K562 (cell line): ENCODE data around the gene SLC35E3. TPM values are rescaled to one million over a fixed set of nuclear protein-coding genes. Genes with fewer than 3 reads are reported as not detected.

Source experiments
- ARID2 ChIP-seq: fragments of 450-650 bp; IDR thresholded peaks from 2 replicates; pipeline ENCODE4 v1.6.1; 2017; ENCODE audit warnings: antibody characterized with exemption, mild to moderate bottlenecking
- BMI1 ChIP-seq: fragments of 150-350 bp; IDR thresholded peaks from 2 replicates; pipeline ENCODE4 v1.6.1; 2014; ENCODE audit warnings: low read length
- BRD4 ChIP-seq: fragments of 200-600 bp; sonication (generic); IDR thresholded peaks from 2 replicates; pipeline ENCODE4 v1.6.1; 2017; ENCODE audit warnings: inconsistent platforms
- BRF1 ChIP-seq: IDR thresholded peaks from 3 replicates; pipeline ENCODE4 v1.6.1; 2011; ENCODE audit warnings: borderline replicate concordance, mild to moderate bottlenecking; ENCODE audit not compliant: insufficient read length; ENCODE audit errors: extremely low read depth
- CBX8 ChIP-seq: fragments of 200-600 bp; sonication (generic); IDR thresholded peaks from 2 replicates; pipeline ENCODE4 v1.6.1; 2012; ENCODE audit warnings: borderline replicate concordance, mixed run types, low read depth, mild to moderate bottlenecking, moderate library complexity, mixed read lengths, low read length, control low read depth, inconsistent platforms; ENCODE audit not compliant: poor library complexity, severe bottlenecking; ENCODE audit errors: extremely low read depth
- CXXC5 ChIP-seq: fragments of 250-450 bp; sonication (Bioruptor Pico); IDR thresholded peaks from 2 replicates; pipeline ENCODE4 v1.8.0; 2022; ENCODE audit warnings: inconsistent platforms, mild to moderate bottlenecking, moderate library complexity
- DACH1 ChIP-seq: fragments of 450-650 bp; IDR thresholded peaks from 2 replicates; pipeline ENCODE4 v1.6.1; 2018; ENCODE audit not compliant: partially characterized antibody
- EHMT2 ChIP-seq: fragments of 450-650 bp; IDR thresholded peaks from 2 replicates; pipeline ENCODE4 v1.6.1; 2018; ENCODE audit warnings: antibody characterized with exemption
- FIP1L1 ChIP-seq: fragments of 200-400 bp; formaldehyde crosslinking; IDR thresholded peaks from 2 replicates; pipeline ENCODE4 v1.6.1; 2018; ENCODE audit warnings: mild to moderate bottlenecking, low read depth, low read length; ENCODE audit not compliant: poor library complexity, severe bottlenecking
- HLTF ChIP-seq: fragments of 450-650 bp; IDR thresholded peaks from 2 replicates; pipeline ENCODE4 v1.6.1; 2016
- HMGN3 ChIP-seq: IDR thresholded peaks from 2 replicates; pipeline ENCODE4 v1.6.1; 2011; ENCODE audit warnings: borderline replicate concordance, low read depth, mild to moderate bottlenecking, mixed read lengths, low read length; ENCODE audit not compliant: insufficient read length; ENCODE audit errors: extremely low read depth
- IFI16 ChIP-seq: fragments of 250-450 bp; sonication (Bioruptor Pico); IDR thresholded peaks from 2 replicates; pipeline ENCODE4 v2.1.2; 2022; ENCODE audit warnings: mild to moderate bottlenecking, inconsistent platforms
- KDM2B ChIP-seq: fragments of 250-450 bp; sonication (Bioruptor Pico); IDR thresholded peaks from 2 replicates; pipeline ENCODE4 v1.8.0; 2021; ENCODE audit warnings: mild to moderate bottlenecking, moderate library complexity
- KLF16 ChIP-seq: IDR thresholded peaks from 2 replicates; pipeline ENCODE4 v1.6.1; 2016; ENCODE audit warnings: antibody characterized with exemption
- SAFB ChIP-seq: fragments of 200-400 bp; formaldehyde crosslinking; IDR thresholded peaks from 2 replicates; pipeline ENCODE4 v1.6.1; 2017; ENCODE audit warnings: low read depth, low read length, borderline replicate concordance
- SOX6 ChIP-seq: fragments of 450-650 bp; IDR thresholded peaks from 2 replicates; pipeline ENCODE4 v1.6.1; 2014; ENCODE audit warnings: mild to moderate bottlenecking
- SPI1 ChIP-seq: IDR thresholded peaks from 2 replicates; pipeline ENCODE4 v1.6.1; 2011; ENCODE audit warnings: low read depth, low read length, control low read depth, borderline replicate concordance
- SRF ChIP-seq, 2 experiments: fragments of 250-450, 450-650 bp in 1 of 2; sonication (Bioruptor Pico) in 1 of 2; sonication (generic) in 1 of 2; formaldehyde crosslinking; IDR thresholded peaks; 2 replicates each; pipeline versions ENCODE4 v1.5.0 to v1.5.1; 2020 to 2022; ENCODE audit warnings: mild to moderate bottlenecking in 1 of 2, missing genetic modification reagents in 1 of 2
- TAF1 ChIP-seq: IDR thresholded peaks from 2 replicates; pipeline ENCODE4 v1.6.1; 2011; ENCODE audit warnings: mild to moderate bottlenecking, low read length, moderate library complexity; ENCODE audit not compliant: insufficient read depth, control insufficient read depth, severe bottlenecking; ENCODE audit errors: extremely low read depth
- TARDBP ChIP-seq: fragments of 450-650 bp; IDR thresholded peaks from 2 replicates; pipeline ENCODE4 v1.6.1; 2016
- TCF15 ChIP-seq: fragments of 250-450 bp; sonication (Bioruptor Pico); IDR thresholded peaks from 2 replicates; pipeline ENCODE4 v1.8.0; 2022; ENCODE audit warnings: moderate library complexity, mild to moderate bottlenecking, inconsistent platforms
- THAP7 ChIP-seq: fragments of 250-450 bp; sonication (Bioruptor Pico); IDR thresholded peaks from 2 replicates; pipeline ENCODE4 v1.5.0; 2021
- ZBED1 ChIP-seq: IDR thresholded peaks from 2 replicates; pipeline ENCODE4 v1.6.1; 2014
- ZEB2 ChIP-seq: fragments of 450-650 bp; IDR thresholded peaks from 2 replicates; pipeline ENCODE4 v1.6.1; 2016
- ZKSCAN8 ChIP-seq: fragments of 200-800 bp; sonication (Bioruptor generic); IDR thresholded peaks from 2 replicates; pipeline ENCODE4 v1.6.1; 2016; ENCODE audit warnings: missing genetic modification characterization, missing compliant biosample characterization
- ZNF316 ChIP-seq: fragments of 450-650 bp; IDR thresholded peaks from 2 replicates; pipeline ENCODE4 v1.6.1; 2016
- ZSCAN29 ChIP-seq: fragments of 450-650 bp; IDR thresholded peaks from 2 replicates; pipeline ENCODE4 v1.6.1; 2017
- polyA plus RNA-seq, 8 experiments: library from polyadenylated mRNA; depleted of rRNA in 4 of 8; stranded (reverse) in 5 of 8; unstranded in 3 of 8; fragments of >200 nt; fragmentation: Nextera tagmentation in 2 of 8; fragmentation: Illumina TruSeq in 1 of 8; extraction: Ambion mirVana in 2 of 8; extraction: Trizol in 1 of 8; gene quantifications; 2 replicates each; pipeline versions ENCODE4 v1.2.1 to v1.2.3, GENCODE V29; 2011 to 2014; ENCODE audit warnings: inconsistent platforms in 1 of 8, missing spikeins in 1 of 8
- total RNA-seq, 7 experiments: library from RNA; depleted of rRNA in 6 of 7; stranded (reverse); fragments of >200 nt in 6 of 7; fragmentation: Illumina TruSeq in 2 of 7; extraction: Trizol in 2 of 7; gene quantifications; 2 replicates each; pipeline versions ENCODE4 v1.2.1 to v1.2.3, GENCODE V29; 2011 to 2021; ENCODE audit warnings: low replicate concordance in 1 of 7
- TF ChIP-seq, protein P1 (sequence below): sonication (generic); formaldehyde crosslinking; IDR thresholded peaks from 2 replicates; pipeline ENCODE4 v1.8.0; 2022; ENCODE audit warnings: mild to moderate bottlenecking, missing genetic modification reagents
- TF ChIP-seq, protein P2 (sequence below): fragments of 250-450 bp; sonication (Bioruptor Pico); IDR thresholded peaks from 2 replicates; pipeline ENCODE4 v1.8.0; 2022; ENCODE audit warnings: moderate library complexity, mild to moderate bottlenecking, inconsistent platforms

SLC35E3 gene
- total and polyA plus RNA-seq, 9 of the 15 experiments (the other 6 are each of a cell fraction or from before 2014, with no cell fraction given) = 1.2 to 5.9 (median 3.8) TPM

DNA sequence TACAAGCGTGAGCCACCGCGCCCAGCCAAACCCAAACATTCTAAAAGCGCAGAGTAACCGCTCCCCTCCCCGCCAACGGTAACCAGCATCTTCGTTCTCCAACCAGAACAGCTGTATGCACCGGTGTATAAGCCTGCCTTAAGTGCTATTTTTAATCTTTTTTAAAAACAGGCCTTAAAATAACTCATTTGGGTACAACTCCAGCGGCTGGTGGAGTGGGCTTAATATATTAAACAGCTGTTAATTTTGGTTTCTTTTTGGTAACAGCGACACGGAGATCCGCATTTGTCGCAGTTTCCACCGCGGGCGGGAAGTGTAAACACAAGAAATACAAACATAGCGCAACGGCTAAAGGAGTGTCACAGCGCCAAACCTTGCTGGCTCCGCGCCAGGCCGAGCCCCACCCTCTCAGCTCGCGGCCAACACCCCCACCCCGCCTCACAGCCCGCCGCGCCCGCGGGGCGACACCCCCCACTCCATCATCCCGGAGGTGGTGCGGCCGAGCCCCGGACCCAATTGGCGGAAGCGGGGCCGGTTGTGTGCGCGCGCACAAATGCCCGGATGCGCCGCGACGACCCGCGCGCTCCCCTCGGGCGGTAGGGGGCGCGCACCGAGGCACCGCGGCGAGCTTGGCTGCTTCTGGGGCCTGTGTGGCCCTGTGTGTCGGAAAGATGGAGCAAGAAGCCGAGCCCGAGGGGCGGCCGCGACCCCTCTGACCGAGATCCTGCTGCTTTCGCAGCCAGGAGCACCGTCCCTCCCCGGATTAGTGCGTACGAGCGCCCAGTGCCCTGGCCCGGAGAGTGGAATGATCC lies 61.8 kb downstream of the SLC35E3 start, which contains the start of gene MDM2 (continued):
- TF ChIP-seq SRF (CRISPR knock-in tag; IDR thresholded peaks at IDR 0.05) = peak in 1 of 2 experiments; percentile 27; a peak in 1 of 4 replicates
- TF ChIP-seq ZBED1 = peak; percentile 66; the same call in 1 of the 2 replicates
- TF ChIP-seq, protein P1, sequence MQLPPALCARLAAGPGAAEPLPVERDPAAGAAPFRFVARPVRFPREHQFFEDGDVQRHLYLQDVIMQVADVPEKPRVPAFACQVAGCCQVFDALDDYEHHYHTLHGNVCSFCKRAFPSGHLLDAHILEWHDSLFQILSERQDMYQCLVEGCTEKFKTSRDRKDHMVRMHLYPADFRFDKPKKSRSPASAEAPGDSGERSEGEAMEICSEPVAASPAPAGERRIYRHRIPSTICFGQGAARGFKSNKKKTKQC (CRISPR knock-in tag) = peak; percentile 77
- TF ChIP-seq FIP1L1 = peak; percentile 81
- TF ChIP-seq TARDBP = no peak
- peak; percentile 56; the same call in 1 of the 2 replicates for TF ChIP-seq BRD4
- TF ChIP-seq SPI1 = no peak
- no peak for TF ChIP-seq TCF15 (CRISPR knock-in tag)
- TF ChIP-seq ZEB2 = no peak
- no peak for TF ChIP-seq BMI1
- peak; percentile 90 for TF ChIP-seq TAF1
- TF ChIP-seq CXXC5 (CRISPR knock-in tag) = peak; percentile 90
- peak; percentile 92 for TF ChIP-seq DACH1
- TF ChIP-seq BRF1 = no peak
- TF ChIP-seq CBX8 = no peak
- TF ChIP-seq HLTF = no peak
- TF ChIP-seq ZSCAN29 = no peak
- TF ChIP-seq EHMT2 = no peak
- TF ChIP-seq ARID2 = no peak
- no peak; the same call in 1 of the 2 replicates for TF ChIP-seq SOX6
- no peak; the same call in 1 of the 2 replicates for TF ChIP-seq KLF16
- no peak for TF ChIP-seq IFI16 (CRISPR knock-in tag)
- TF ChIP-seq HMGN3 = peak; percentile 86
- TF ChIP-seq SAFB = no peak
- TF ChIP-seq, protein P2, sequence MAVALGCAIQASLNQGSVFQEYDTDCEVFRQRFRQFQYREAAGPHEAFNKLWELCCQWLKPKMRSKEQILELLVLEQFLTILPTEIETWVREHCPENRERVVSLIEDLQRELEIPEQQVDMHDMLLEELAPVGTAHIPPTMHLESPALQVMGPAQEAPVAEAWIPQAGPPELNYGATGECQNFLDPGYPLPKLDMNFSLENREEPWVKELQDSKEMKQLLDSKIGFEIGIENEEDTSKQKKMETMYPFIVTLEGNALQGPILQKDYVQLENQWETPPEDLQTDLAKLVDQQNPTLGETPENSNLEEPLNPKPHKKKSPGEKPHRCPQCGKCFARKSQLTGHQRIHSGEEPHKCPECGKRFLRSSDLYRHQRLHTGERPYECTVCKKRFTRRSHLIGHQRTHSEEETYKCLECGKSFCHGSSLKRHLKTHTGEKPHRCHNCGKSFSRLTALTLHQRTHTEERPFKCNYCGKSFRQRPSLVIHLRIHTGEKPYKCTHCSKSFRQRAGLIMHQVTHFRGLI (CRISPR knock-in tag) = no peak
- TF ChIP-seq ZNF316 = no peak
- TF ChIP-seq KDM2B = no peak
- no peak for TF ChIP-seq ZKSCAN8 (CRISPR knock-in tag)
- TF ChIP-seq THAP7 (CRISPR knock-in tag) = 0 out of 2 replicates have a peak, but pooled peaks have one; percentile 19
